Right lobe of liver (tissue), 6 donors: ENCODE results near the gene B3GALNT2. TPM values are rescaled to one million over a fixed set of nuclear protein-coding genes. Genes with fewer than 3 reads are reported as not detected.

Source experiments
- ATAC-seq, 4 donors: fragments of 200-7000 bp; cut with Tn5 transposase; one replicate each; pipeline ENCODE4 v1.9.1; 2020; ENCODE audit warnings: mild to moderate bottlenecking in 4 of 4, moderate library complexity in 4 of 4
- DNase-seq, 3 donors: peaks; one replicate each; pipeline ENCODE4 v3.0.0-alpha.2; 2020
- H3K27ac ChIP-seq, 3 donors: fragments of 200-600 bp; one replicate each; pipeline ENCODE4 v1.8.0; 2022
- H3K27me3 ChIP-seq, 2 donors: fragments of 200-600 bp; one replicate each; pipeline ENCODE4 v1.8.0; 2022
- H3K36me3 ChIP-seq, 4 donors: fragments of 200-600 bp; sonication (generic) in 1 of 4; one replicate each; pipeline versions ENCODE4 v1.5.1 to v1.8.0; 2017 to 2022; ENCODE audit warnings: control low read depth in 1 of 4
- H3K4me1 ChIP-seq, 4 donors: fragments of 200-600 bp; sonication (generic) in 1 of 4; one replicate each; pipeline versions ENCODE4 v1.5.1 to v1.8.0; 2017 to 2022; ENCODE audit warnings: control low read depth in 1 of 4
- H3K4me3 ChIP-seq, 3 donors: fragments of 200-600 bp; one replicate each; pipeline ENCODE4 v1.8.0; 2022
- H3K9me3 ChIP-seq, 4 donors: fragments of 200-600 bp; sonication (generic) in 1 of 4; one replicate each; pipeline versions ENCODE4 v1.5.1 to v1.8.0; 2017 to 2022; ENCODE audit warnings: control low read depth in 1 of 4
- POLR2A ChIP-seq: fragments of 450-650 bp; IDR thresholded peaks from one replicate; pipeline ENCODE4 v1.6.1; 2017; ENCODE audit warnings: antibody characterized with exemption, mild to moderate bottlenecking
- WGBS: methylation state at CpG from one replicate; pipeline ENCODE4 v1.1.6; 2018; ENCODE audit warnings: low coverage, low lambda C conversion rate; ENCODE audit not compliant: insufficient coverage; ENCODE audit errors: missing lambda C conversion rate; 5-methylcytosine and 5-hydroxymethylcytosine counted together
- intact Hi-C, 2 donors: fragments of 100-400 bp; cut with DNase I; formaldehyde crosslinking; loops; one replicate each; pipeline versions ENCODE4 v1.11.2 to v1.14.1; 2022
- total RNA-seq, 6 experiments: library from RNA; depleted of rRNA in 2 of 6; stranded (reverse); fragments of >200 nt in 2 of 6; fragmentation: NEBNext Ultra II Directional in 3 of 6; extraction: Animal tissue kit (Norgen Biotek cat#: 25700) in 3 of 6; gene quantifications; one replicate each; pipeline versions ENCODE4 v1.1.0 to v1.2.4, GENCODE V29; 2016 to 2023
- TF ChIP-seq, protein P1 (sequence below), 4 donors: fragments of 200-600 bp in 3 of 4; fragments of 450-650 bp in 1 of 4; IDR thresholded peaks; one replicate each; pipeline versions ENCODE4 v1.5.1 to v1.8.0; 2016 to 2022; ENCODE audit warnings: antibody characterized with exemption in 4 of 4, mild to moderate bottlenecking in 2 of 4
- donor health status: DM: no; HTN: yes; CAD: no.
- donor health status: DM: no; HTN: no; CAD: no.
- donor health status: DM: no; HTN: no; CAD: no.
- donor health status: DM: no; HTN: yes; CAD: no.
- donor health status: DM: no; HTN: yes; CAD: no.

The B3GALNT2 gene
- total RNA-seq, 6 experiments from 2014 or later = 7.0 to 15.5 (median 9.1) TPM

GRCh38 chr1:235426143-235426542 lies 78.1 kb downstream of the B3GALNT2 start:
- intact Hi-C loops = no loop called here
- Histone ChIP-seq H3K27ac (no peak overlapping the region), H3K4me3 (no peak overlapping the region), H3K36me3 (no peaks in the 10 kb centered on the region), H3K9me3 (no peaks in the 10 kb centered on the region), H3K4me1 (no peaks in the 10 kb centered on the region), H3K27me3 (no peaks in the 10 kb centered on the region)
- 95% methylated on average over 3 of the region's 4 CpGs for WGBS
- ATAC-seq (no peak), DNase-seq (peak in 1 of 3 donors; percentile 13)
- TF ChIP-seq POLR2A = no peak
- TF ChIP-seq, protein P1, sequence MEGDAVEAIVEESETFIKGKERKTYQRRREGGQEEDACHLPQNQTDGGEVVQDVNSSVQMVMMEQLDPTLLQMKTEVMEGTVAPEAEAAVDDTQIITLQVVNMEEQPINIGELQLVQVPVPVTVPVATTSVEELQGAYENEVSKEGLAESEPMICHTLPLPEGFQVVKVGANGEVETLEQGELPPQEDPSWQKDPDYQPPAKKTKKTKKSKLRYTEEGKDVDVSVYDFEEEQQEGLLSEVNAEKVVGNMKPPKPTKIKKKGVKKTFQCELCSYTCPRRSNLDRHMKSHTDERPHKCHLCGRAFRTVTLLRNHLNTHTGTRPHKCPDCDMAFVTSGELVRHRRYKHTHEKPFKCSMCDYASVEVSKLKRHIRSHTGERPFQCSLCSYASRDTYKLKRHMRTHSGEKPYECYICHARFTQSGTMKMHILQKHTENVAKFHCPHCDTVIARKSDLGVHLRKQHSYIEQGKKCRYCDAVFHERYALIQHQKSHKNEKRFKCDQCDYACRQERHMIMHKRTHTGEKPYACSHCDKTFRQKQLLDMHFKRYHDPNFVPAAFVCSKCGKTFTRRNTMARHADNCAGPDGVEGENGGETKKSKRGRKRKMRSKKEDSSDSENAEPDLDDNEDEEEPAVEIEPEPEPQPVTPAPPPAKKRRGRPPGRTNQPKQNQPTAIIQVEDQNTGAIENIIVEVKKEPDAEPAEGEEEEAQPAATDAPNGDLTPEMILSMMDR (IDR thresholded peaks at IDR 0.05) = no peak

DNA sequence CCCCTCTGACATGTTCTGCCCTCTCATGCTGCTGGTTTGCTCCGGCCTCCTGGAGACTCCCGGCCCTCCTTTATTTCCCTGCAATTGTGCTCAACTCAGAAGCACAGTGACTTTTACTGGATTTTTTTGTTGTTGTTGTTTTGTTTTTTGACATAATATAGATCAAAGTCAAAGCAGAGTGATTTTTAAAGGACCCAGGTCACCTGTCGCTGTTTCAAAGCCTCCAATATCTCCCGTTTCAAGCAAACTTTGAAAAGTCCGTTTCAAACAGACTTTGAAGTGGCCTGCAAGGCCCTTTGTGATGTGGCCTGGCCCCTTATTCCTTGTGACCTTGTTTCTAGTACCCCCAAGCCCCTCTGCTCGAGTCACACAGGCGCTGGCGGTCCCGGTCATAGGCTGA lies 78.9 kb downstream of the B3GALNT2 start:
- TF ChIP-seq, protein P1 (IDR thresholded peaks at IDR 0.05) = no peak
- no peak for TF ChIP-seq POLR2A
- Histone ChIP-seq H3K27ac (no peak overlapping the region), H3K9me3 (no peaks in the 10 kb centered on the region), H3K4me1 (no peaks in the 10 kb centered on the region), H3K4me3 (no peak overlapping the region), H3K27me3 (no peaks in the 10 kb centered on the region), H3K36me3 (no peaks in the 10 kb centered on the region)
- 96% methylated on average over 9 of the region's 9 CpGs for WGBS
- intact Hi-C loops = no loop called here
- peak in 1 of 3 donors; percentile 26 for DNase-seq
- ATAC-seq = no peak

DNA sequence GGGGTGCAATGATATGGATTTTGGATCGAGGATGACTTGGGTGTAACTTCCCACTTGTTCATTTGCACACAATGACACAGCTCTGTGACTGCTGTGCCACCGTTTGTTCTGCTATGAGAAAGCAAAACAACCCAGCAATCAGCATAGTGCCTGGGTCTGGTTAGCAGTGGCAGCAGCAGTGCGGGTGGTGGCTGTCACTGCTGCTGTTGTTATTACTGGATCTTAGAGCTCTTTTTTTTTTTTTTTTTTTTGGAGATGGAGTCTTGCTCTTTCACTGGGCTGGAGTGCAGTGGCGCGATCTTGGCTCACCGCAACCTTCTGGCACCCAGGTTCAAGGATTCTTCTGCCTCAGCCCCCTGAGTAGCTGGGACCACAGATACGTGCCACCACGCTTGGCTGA lies 80.2 kb downstream of the B3GALNT2 start:
- DNase-seq (peak in 1 of 3 donors; percentile 6), ATAC-seq (no peak)
- WGBS = 86% methylated on average over 8 of the region's 8 CpGs
- H3K4me3 ChIP-seq = no peak overlapping the region
- no peaks in the 10 kb centered on the region for H3K9me3 ChIP-seq
- intact Hi-C loops = no loop called here
- no peaks in the 10 kb centered on the region for H3K27me3 ChIP-seq
- no peak overlapping the region for H3K27ac ChIP-seq
- no peaks in the 10 kb centered on the region for H3K36me3 ChIP-seq
- no peaks in the 10 kb centered on the region for H3K4me1 ChIP-seq
- TF ChIP-seq, protein P1 (IDR thresholded peaks at IDR 0.05) = no peak
- TF ChIP-seq POLR2A = no peak

DNA sequence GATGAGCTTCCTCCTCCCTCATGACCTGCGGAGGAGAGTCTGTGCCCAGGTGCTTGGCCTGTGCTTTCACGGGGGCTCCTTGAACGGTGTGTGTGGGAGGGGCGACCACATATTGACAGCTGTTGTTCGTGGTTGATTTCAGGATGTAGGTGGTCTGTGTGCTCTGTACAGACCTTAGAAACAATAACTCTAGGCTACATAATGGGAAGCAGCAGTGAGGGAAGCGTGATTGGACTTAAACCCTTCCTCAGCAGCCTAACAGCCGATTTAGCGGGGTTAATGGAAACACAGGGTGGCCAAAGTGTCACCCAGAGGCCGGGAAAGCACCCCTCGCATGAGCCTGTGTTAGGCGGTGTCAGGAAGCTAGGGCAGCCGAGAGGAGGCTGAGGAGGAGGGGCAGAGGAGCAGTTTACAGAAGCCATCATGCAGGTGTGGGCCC lies 81.0 kb downstream of the B3GALNT2 start:
- peak in 2 of 4 donors; percentile 19 for ATAC-seq
- H3K36me3 ChIP-seq = no peaks in the 10 kb centered on the region

More for the DNA sequence above, 81.0 kb downstream of the B3GALNT2 start:
- peak in 1 of 3 donors; percentile 30 for DNase-seq
- TF ChIP-seq, protein P1 (IDR thresholded peaks at IDR 0.05) = no peak
- TF ChIP-seq POLR2A = no peak
- H3K9me3 ChIP-seq = no peaks in the 10 kb centered on the region
- intact Hi-C loops = no loop called here
- H3K4me1 ChIP-seq = no peaks in the 10 kb centered on the region
- H3K27ac ChIP-seq = no peak overlapping the region
- no peaks in the 10 kb centered on the region for H3K27me3 ChIP-seq
- no peak overlapping the region for H3K4me3 ChIP-seq
- 39% methylated on average over 9 of the region's 12 CpGs for WGBS
